GM12878 (cell line): Measurements from ENCODE around the gene MEIOB. TPM values are rescaled to one million over a fixed set of nuclear protein-coding genes. Genes with fewer than 3 reads are reported as not detected.

Experiments used
- ATAC-seq: fragments of 200-7000 bp; cut with Tn5 transposase; 3 replicates; pipeline ENCODE4 v1.9.1; 2020; ENCODE audit warnings: mild to moderate bottlenecking, moderate library complexity
- BruUV-seq: library from RNA; stranded (reverse); fragments of 400-500 nt; replicated peaks from 2 replicates; lab custom pipeline; 2021; lab: Mats Ljungman, UMichigan
- CTCF ChIA-PET: fragments of 300-600 bp; sonication (Branson Sonifier 250); formaldehyde crosslinking; extraction: SDS; loops from one replicate; lab custom pipeline; 2021; ENCODE audit warnings: inconsistent platforms; lab: Yijun Ruan, JAX
- POLR2A ChIA-PET: fragments of 350-600 bp; formaldehyde crosslinking; extraction: SDS; loops from one replicate; lab custom pipeline; 2021; ENCODE audit warnings: inconsistent platforms; lab: Charles Lee
- RAD21 ChIA-PET: fragments of 300-600 bp; sonication (Branson Sonifier 250); formaldehyde crosslinking; loops from one replicate; lab custom pipeline; 2023; ENCODE audit warnings: antibody characterized with exemption; ENCODE audit not compliant: unreplicated experiment; lab: Charles Lee
- SMC1A ChIA-PET: fragments of 300-600 bp; sonication (Branson Sonifier 250); formaldehyde crosslinking; loops from one replicate; lab custom pipeline; 2023; ENCODE audit not compliant: unreplicated experiment, uncharacterized antibody; lab: Charles Lee
- DNase-seq: peaks from one replicate; pipeline ENCODE4 v3.0.0-alpha.2; 2011; ENCODE audit warnings: low read depth, low spot score
- FAIRE-seq: peaks from 3 replicates; lab custom pipeline; 2011; peaks lifted over from hg19 to GRCh38; lab: Jason Lieb, UNC
- H2AFZ ChIP-seq: 2 replicates; pipeline ENCODE4 v1.6.0; 2011; ENCODE audit warnings: low read depth, low read length, control low read depth; ENCODE audit not compliant: control insufficient read depth
- H3K27ac ChIP-seq: 2 replicates; pipeline ENCODE4 v1.5.1; 2011; ENCODE audit warnings: control low read depth; ENCODE audit not compliant: control insufficient read depth, insufficient read depth
- H3K27me3 ChIP-seq, 2 experiments: replicated peaks in 1 of 2; 2 replicates each; pipeline versions ENCODE4 v1.6.0 to v1.6.1; 2011; ENCODE audit warnings: low read length in 1 of 2; ENCODE audit not compliant: control insufficient read depth in 2 of 2, insufficient read depth in 2 of 2
- H3K36me3 ChIP-seq, 2 experiments: 2 replicates each; pipeline ENCODE4 v1.5.1; 2011; ENCODE audit warnings: low read length in 1 of 2; ENCODE audit not compliant: control insufficient read depth in 2 of 2, insufficient read depth in 2 of 2
- H3K4me1 ChIP-seq: 2 replicates; pipeline ENCODE4 v1.6.1; 2011; ENCODE audit warnings: mild to moderate bottlenecking, low read length, moderate library complexity, mixed read lengths; ENCODE audit not compliant: control insufficient read depth, insufficient read depth
- H3K4me2 ChIP-seq: 2 replicates; pipeline ENCODE4 v1.6.0; 2011; ENCODE audit warnings: control low read depth; ENCODE audit not compliant: control insufficient read depth, insufficient read depth
- H3K4me3 ChIP-seq: fragments of 200-600 bp; sonication (generic); 2 replicates; pipeline ENCODE4 v1.5.1; 2016
- H3K79me2 ChIP-seq: 2 replicates; pipeline ENCODE4 v1.6.0; 2011; ENCODE audit warnings: low read length; ENCODE audit not compliant: control insufficient read depth, insufficient read depth
- H3K9ac ChIP-seq: 2 replicates; pipeline ENCODE4 v1.8.0; 2011; ENCODE audit warnings: low read length, control low read depth, mixed read lengths; ENCODE audit not compliant: control insufficient read depth, insufficient read depth
- H3K9me3 ChIP-seq: replicated peaks from 3 replicates; pipeline ENCODE4 v1.5.1; 2011; ENCODE audit warnings: mild to moderate bottlenecking, low read length; ENCODE audit not compliant: control insufficient read depth, insufficient read depth
- H4K20me1 ChIP-seq: 2 replicates; pipeline ENCODE4 v1.6.0; 2011; ENCODE audit not compliant: control insufficient read depth, insufficient read depth
- LARP7 ChIP-seq: fragments of 450-650 bp; IDR thresholded peaks from 2 replicates; pipeline ENCODE4 v1.6.1; 2017; ENCODE audit warnings: mild to moderate bottlenecking
- NFYA ChIP-seq: IDR thresholded peaks from 2 replicates; pipeline ENCODE4 v1.6.1; 2011; ENCODE audit warnings: low read depth, mild to moderate bottlenecking, low read length, improper control_type of control experiment, borderline replicate concordance
- NR2F1 ChIP-seq: fragments of 450-650 bp; conservative IDR thresholded peaks from 2 replicates; pipeline ENCODE4 v1.6.1; 2017; ENCODE audit warnings: mild to moderate bottlenecking
- POLR2AphosphoS5 ChIP-seq: IDR thresholded peaks from 2 replicates; pipeline ENCODE4 v1.6.1; 2011; ENCODE audit warnings: mild to moderate bottlenecking, low read length, inconsistent platforms
- SIN3A ChIP-seq: IDR thresholded peaks from 2 replicates; pipeline ENCODE4 v1.6.1; 2012; ENCODE audit warnings: low read depth, low read length, improper control_type of control experiment
- ZNF384 ChIP-seq: IDR thresholded peaks from 2 replicates; pipeline ENCODE4 v1.6.1; 2012; ENCODE audit warnings: low read depth, mild to moderate bottlenecking, low read length, improper control_type of control experiment, borderline replicate concordance
- WGBS: methylation state at CpG from one replicate; pipeline ENCODE4 v1.1.6; 2016; ENCODE audit warnings: low lambda C conversion rate; ENCODE audit not compliant: insufficient replicate concordance, insufficient coverage; ENCODE audit errors: missing lambda C conversion rate; 5-methylcytosine and 5-hydroxymethylcytosine counted together
- in situ Hi-C: fragments of 300-500 bp; cut with MboI; formaldehyde crosslinking; loops from 9 replicates; pipeline ENCODE4 v1.14.3; 2018; ENCODE audit warnings: mixed read lengths
- intact Hi-C: fragments of 100-400 bp; cut with micrococcal nuclease; formaldehyde crosslinking; loops from one replicate; pipeline ENCODE4 v1.14.2; 2022; ENCODE audit not compliant: unreplicated experiment
- polyA plus RNA-seq, 11 experiments: library from polyadenylated mRNA; depleted of rRNA in 4 of 11; unstranded in 6 of 11; stranded (reverse) in 5 of 11; fragments of >200 nt; fragmentation: Nextera tagmentation in 4 of 11; fragmentation: Illumina TruSeq in 1 of 11; extraction: Ambion mirVana in 4 of 11; extraction: Trizol in 1 of 11; gene quantifications; 1 replicate in 1 of 11; 2 replicates in 10 of 11; pipeline versions ENCODE4 v1.2.1 to v1.2.3, GENCODE V29; 2011 to 2016; ENCODE audit warnings: inconsistent platforms in 2 of 11, missing spikeins in 2 of 11, low read depth in 1 of 11
- total RNA-seq, 4 experiments: library from RNA; depleted of rRNA in 3 of 4; stranded (reverse); fragments of >200 nt in 3 of 4; fragmentation: Illumina TruSeq in 1 of 4; extraction: Trizol in 1 of 4; gene quantifications; 2 replicates each; pipeline versions ENCODE4 v1.2.1 to v1.2.3, GENCODE V29; 2013 to 2021
- TF ChIP-seq, protein P1 (sequence below): fragments of 450-650 bp; IDR thresholded peaks from 2 replicates; pipeline ENCODE4 v1.6.1; 2017; ENCODE audit warnings: mild to moderate bottlenecking, moderate library complexity

The MEIOB gene
- total and polyA plus RNA-seq, 10 of the 15 experiments (the other 5 are each of a cell fraction or from before 2014, with no cell fraction given): 0.04 to 0.26 (median 0.09) TPM; not detected in 5

DNA sequence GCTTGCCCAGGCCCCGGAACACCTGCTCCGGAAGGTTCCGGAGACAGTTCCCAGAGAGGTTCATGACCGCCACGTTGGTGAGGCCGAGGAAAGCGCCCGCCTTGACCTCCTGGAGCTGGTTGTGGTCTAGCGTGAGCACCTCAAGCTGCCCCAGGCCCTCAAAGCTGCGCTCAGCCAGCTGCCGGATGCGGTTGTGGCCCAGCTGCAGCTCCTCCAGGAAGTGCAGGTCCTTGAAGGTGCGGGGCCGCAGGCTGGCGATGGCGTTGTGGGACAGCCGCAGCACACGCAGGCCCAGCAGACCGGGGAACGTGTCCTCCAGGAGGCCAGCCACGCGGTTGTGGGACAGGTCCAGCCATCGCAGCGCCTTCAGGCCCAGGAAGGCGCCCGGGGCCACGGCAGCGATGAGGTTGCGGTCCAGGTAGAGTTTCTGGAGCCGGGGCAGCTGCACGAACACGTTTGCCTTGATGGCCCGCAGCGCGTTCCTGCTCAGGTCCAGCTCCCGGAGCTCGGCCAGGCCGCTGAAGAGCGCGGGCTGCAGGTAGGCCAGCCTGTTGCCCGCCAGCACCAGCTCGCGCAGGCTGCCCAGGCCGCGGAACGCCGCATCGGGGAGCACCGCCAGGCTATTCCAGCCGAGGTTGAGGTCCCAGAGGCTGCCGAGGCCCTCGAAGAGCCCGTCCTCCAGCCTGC is 80.6 kb downstream of the MEIOB start:
- Histone ChIP-seq H3K9ac (no peak overlapping the region), H3K4me3 (no peak overlapping the region), H3K79me2 (no peaks in the 10 kb centered on the region; the same call in none of the 2 replicates), H4K20me1 (no peaks in the 10 kb centered on the region), H2AFZ (no peak overlapping the region), H3K4me2 (no peak overlapping the region), H3K4me1 (no peaks in the 10 kb centered on the region), H3K9me3 (no peaks in the 10 kb centered on the region), H3K27me3 (no peaks in the 10 kb centered on the region), H3K36me3 (peaks cover 0 to 12% of the 10 kb centered on the region in 2 experiments; a peak in 3 of 4 replicates)
- ChIA-PET SMC1A (no interaction called here), RAD21 (no interaction called here), POLR2A (interaction anchor here (1.0 kb wide), 1 partner anchor 15 kb away, joined by 4 read pairs; no protein-coding TSS in a partner anchor), CTCF (no interaction called here)
- intact Hi-C loops: no loop called here
- FAIRE-seq: no peak
- DNase-seq: no peak
- 93% methylated on average over 53 of the region's 53 CpGs for WGBS
- no peak for ATAC-seq
- BruUV-seq: no TSS peak
- in situ Hi-C loops: no loop called here
- TF ChIP-seq LARP7 (no peak), POLR2AphosphoS5 (no peak), SIN3A (no peak), NFYA (no peak), ZNF384 (no peak), NR2F1 (no peak)
- TF ChIP-seq, protein P1, sequence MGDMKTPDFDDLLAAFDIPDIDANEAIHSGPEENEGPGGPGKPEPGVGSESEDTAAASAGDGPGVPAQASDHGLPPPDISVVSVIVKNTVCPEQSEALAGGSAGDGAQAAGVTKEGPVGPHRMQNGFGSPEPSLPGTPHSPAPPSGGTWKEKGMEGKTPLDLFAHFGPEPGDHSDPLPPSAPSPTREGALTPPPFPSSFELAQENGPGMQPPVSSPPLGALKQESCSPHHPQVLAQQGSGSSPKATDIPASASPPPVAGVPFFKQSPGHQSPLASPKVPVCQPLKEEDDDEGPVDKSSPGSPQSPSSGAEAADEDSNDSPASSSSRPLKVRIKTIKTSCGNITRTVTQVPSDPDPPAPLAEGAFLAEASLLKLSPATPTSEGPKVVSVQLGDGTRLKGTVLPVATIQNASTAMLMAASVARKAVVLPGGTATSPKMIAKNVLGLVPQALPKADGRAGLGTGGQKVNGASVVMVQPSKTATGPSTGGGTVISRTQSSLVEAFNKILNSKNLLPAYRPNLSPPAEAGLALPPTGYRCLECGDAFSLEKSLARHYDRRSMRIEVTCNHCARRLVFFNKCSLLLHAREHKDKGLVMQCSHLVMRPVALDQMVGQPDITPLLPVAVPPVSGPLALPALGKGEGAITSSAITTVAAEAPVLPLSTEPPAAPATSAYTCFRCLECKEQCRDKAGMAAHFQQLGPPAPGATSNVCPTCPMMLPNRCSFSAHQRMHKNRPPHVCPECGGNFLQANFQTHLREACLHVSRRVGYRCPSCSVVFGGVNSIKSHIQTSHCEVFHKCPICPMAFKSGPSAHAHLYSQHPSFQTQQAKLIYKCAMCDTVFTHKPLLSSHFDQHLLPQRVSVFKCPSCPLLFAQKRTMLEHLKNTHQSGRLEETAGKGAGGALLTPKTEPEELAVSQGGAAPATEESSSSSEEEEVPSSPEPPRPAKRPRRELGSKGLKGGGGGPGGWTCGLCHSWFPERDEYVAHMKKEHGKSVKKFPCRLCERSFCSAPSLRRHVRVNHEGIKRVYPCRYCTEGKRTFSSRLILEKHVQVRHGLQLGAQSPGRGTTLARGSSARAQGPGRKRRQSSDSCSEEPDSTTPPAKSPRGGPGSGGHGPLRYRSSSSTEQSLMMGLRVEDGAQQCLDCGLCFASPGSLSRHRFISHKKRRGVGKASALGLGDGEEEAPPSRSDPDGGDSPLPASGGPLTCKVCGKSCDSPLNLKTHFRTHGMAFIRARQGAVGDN: no peak
- TF ChIP-seq, all 136 proteins: peak for 0
- H3K27ac ChIP-seq: no peak overlapping the region
